HepG2 (cell line): ENCODE data around the gene LRTM2. TPM values are rescaled to one million over a fixed set of nuclear protein-coding genes. Genes with fewer than 3 reads are reported as not detected.

Experiments used
- ATAC-seq: fragments of 200-7000 bp; cut with Tn5 transposase; 3 replicates; pipeline ENCODE4 v1.9.1; 2020; ENCODE audit warnings: mild to moderate bottlenecking, moderate library complexity
- BruUV-seq: library from RNA; stranded (reverse); fragments of 400-500 nt; replicated peaks from 2 replicates; lab custom pipeline; 2021; lab: Mats Ljungman, UMichigan
- CTCF ChIA-PET: fragments of 300-600 bp; formaldehyde crosslinking; extraction: SDS; loops from one replicate; lab custom pipeline; 2021; ENCODE audit warnings: low total read pairs, inconsistent platforms, low intra/inter-chr PET ratio; lab: Yijun Ruan, JAX
- POLR2A ChIA-PET: fragments of 350-600 bp; sonication (Branson Sonifier 250); formaldehyde crosslinking; loops from one replicate; lab custom pipeline; 2020; ENCODE audit warnings: antibody characterized with exemption, inconsistent platforms; lab: Yijun Ruan, JAX
- DNase-seq: peaks from one replicate; pipeline ENCODE4 v3.0.0-alpha.2; 2015; ENCODE audit warnings: low spot score
- FAIRE-seq: peaks from 3 replicates; lab custom pipeline; 2011; peaks lifted over from hg19 to GRCh38; lab: Jason Lieb, UNC
- H2AFZ ChIP-seq: one replicate; pipeline ENCODE4 v1.6.1; 2011; ENCODE audit warnings: low read length, inconsistent platforms
- H3K27ac ChIP-seq: fragments of 300-600 bp; 3 replicates; pipeline ENCODE4 v1.8.0; 2011; ENCODE audit warnings: mixed run types, mild to moderate bottlenecking, mixed read lengths, low read length, inconsistent platforms; ENCODE audit not compliant: insufficient read depth; ENCODE audit errors: extremely low read length
- H3K27me3 ChIP-seq, 2 experiments: fragments of 200-600 bp in 1 of 2; 2 replicates in 1 of 2; 3 replicates in 1 of 2; pipeline versions ENCODE4 v1.6.0 to v1.8.0; 2011; ENCODE audit warnings: low read length in 2 of 2, mild to moderate bottlenecking in 2 of 2, moderate library complexity in 2 of 2, inconsistent platforms in 1 of 2; ENCODE audit not compliant: insufficient read depth in 2 of 2, control insufficient read depth in 1 of 2
- H3K36me3 ChIP-seq, 2 experiments: fragments of 200-600 bp in 1 of 2; replicated peaks in 1 of 2; 2 replicates in 1 of 2; 3 replicates in 1 of 2; pipeline versions ENCODE4 v1.5.1 to v1.8.0; 2011; ENCODE audit warnings: low read length in 2 of 2, inconsistent platforms in 1 of 2; ENCODE audit not compliant: insufficient read depth in 2 of 2, control insufficient read depth in 1 of 2
- H3K4me1 ChIP-seq: 2 replicates; pipeline ENCODE4 v1.5.1; 2012; ENCODE audit warnings: low read length, inconsistent platforms; ENCODE audit not compliant: insufficient read depth
- H3K4me2 ChIP-seq: 2 replicates; pipeline ENCODE4 v1.6.0; 2011; ENCODE audit warnings: low read depth, low read length, inconsistent platforms
- H3K4me3 ChIP-seq, 3 experiments: fragments of 200-600 bp in 1 of 3; sonication (generic), shearing (Covaris generic) in 1 of 3; replicated peaks in 1 of 3; 2 replicates each; pipeline ENCODE4 v1.5.1; 2011 to 2016; ENCODE audit warnings: low read length in 3 of 3, inconsistent platforms in 2 of 3, low read depth in 2 of 3, mild to moderate bottlenecking in 2 of 3, control low read depth in 1 of 3, mixed read lengths in 1 of 3; ENCODE audit not compliant: insufficient read depth in 1 of 3
- H3K79me2 ChIP-seq: one replicate; pipeline ENCODE4 v1.6.1; 2011; ENCODE audit warnings: low read length, inconsistent platforms; ENCODE audit not compliant: insufficient read depth
- H3K9ac ChIP-seq: 2 replicates; pipeline ENCODE4 v1.6.0; 2011; ENCODE audit warnings: mild to moderate bottlenecking, low read depth, low read length, inconsistent platforms; ENCODE audit not compliant: insufficient read depth
- H3K9me3 ChIP-seq: 2 replicates; pipeline ENCODE4 v1.5.1; 2012; ENCODE audit warnings: mild to moderate bottlenecking, low read length
- H4K20me1 ChIP-seq: 2 replicates; pipeline ENCODE4 v1.6.0; 2011; ENCODE audit warnings: inconsistent platforms, mild to moderate bottlenecking, low read length, moderate library complexity; ENCODE audit not compliant: insufficient read depth
- CCDC6 ChIP-seq: sonication (generic); formaldehyde crosslinking; IDR thresholded peaks from 2 replicates; pipeline ENCODE4 v1.8.1; 2022; ENCODE audit warnings: mild to moderate bottlenecking, missing genetic modification reagents, moderate library complexity
- CREM ChIP-seq, 2 experiments: sonication (generic) in 1 of 2; formaldehyde crosslinking in 1 of 2; IDR thresholded peaks; 2 replicates each; pipeline versions ENCODE4 v1.4.0 to v1.6.1; 2016 to 2020; ENCODE audit warnings: antibody characterized with exemption in 1 of 2, mild to moderate bottlenecking in 1 of 2, missing genetic modification reagents in 1 of 2
- FOXC1 ChIP-seq: sonication (generic); formaldehyde crosslinking; IDR thresholded peaks from 2 replicates; pipeline ENCODE4 v1.8.0; 2022; ENCODE audit warnings: mild to moderate bottlenecking, missing genetic modification reagents, borderline replicate concordance
- HNF4A ChIP-seq: sonication (generic); formaldehyde crosslinking; IDR thresholded peaks from 2 replicates; pipeline ENCODE4 v1.4.0; 2020; ENCODE audit warnings: missing genetic modification reagents
- KMT2A ChIP-seq: sonication (generic); formaldehyde crosslinking; IDR thresholded peaks from 2 replicates; pipeline ENCODE4 v1.4.0; 2020; ENCODE audit warnings: missing genetic modification reagents
- PITX1 ChIP-seq: sonication (generic); formaldehyde crosslinking; IDR thresholded peaks from 2 replicates; pipeline ENCODE4 v1.5.1; 2020; ENCODE audit warnings: mild to moderate bottlenecking, missing genetic modification reagents
- SIN3B ChIP-seq: fragments of 150-350 bp; IDR thresholded peaks from 2 replicates; pipeline ENCODE4 v1.6.1; 2014; ENCODE audit warnings: low read length
- TAF1 ChIP-seq: sonication (generic); formaldehyde crosslinking; IDR thresholded peaks from 2 replicates; pipeline ENCODE4 v1.4.0; 2020; ENCODE audit warnings: missing genetic modification reagents
- ZNF567 ChIP-seq: sonication (generic); formaldehyde crosslinking; IDR thresholded peaks from 2 replicates; pipeline ENCODE4 v1.8.1; 2023; ENCODE audit warnings: mild to moderate bottlenecking, missing genetic modification reagents, borderline replicate concordance
- ZSCAN22 ChIP-seq: sonication (generic); formaldehyde crosslinking; IDR thresholded peaks from 2 replicates; pipeline ENCODE4 v1.4.0; 2020; ENCODE audit warnings: mild to moderate bottlenecking, missing genetic modification reagents
- WGBS: methylation state at CpG from one replicate; pipeline ENCODE4 v1.1.6; 2017; ENCODE audit warnings: low lambda C conversion rate; 5-methylcytosine and 5-hydroxymethylcytosine counted together
- in situ Hi-C: cut with HindIII; loops from 2 replicates; pipeline ENCODE4 v1.10.0; 2017; ENCODE audit warnings: low pct_unique_long_range_greater_than_20kb; ENCODE audit not compliant: extremely low pct_ligation_motif_present
- intact Hi-C: fragments of 100-400 bp; cut with micrococcal nuclease; formaldehyde crosslinking; loops from one replicate; pipeline ENCODE4 v1.10.0; 2022; ENCODE audit not compliant: unreplicated experiment
- polyA plus RNA-seq, 8 experiments: library from polyadenylated mRNA; depleted of rRNA in 3 of 8; stranded (reverse) in 7 of 8; unstranded in 1 of 8; fragments of >200 nt; fragmentation: Illumina TruSeq in 4 of 8; extraction: Trizol in 4 of 8; gene quantifications; 2 replicates each; pipeline versions ENCODE4 v1.2.1 to v1.2.3, GENCODE V29; 2011 to 2016; ENCODE audit warnings: low read depth in 4 of 8, missing spikeins in 1 of 8, mixed read lengths in 1 of 8; ENCODE audit not compliant: insufficient read depth in 1 of 8
- total RNA-seq, 5 experiments: library from RNA; depleted of rRNA; stranded (reverse); fragments of >200 nt; fragmentation: Illumina TruSeq; extraction: Trizol; gene quantifications; 2 replicates each; pipeline ENCODE4 v1.2.3, GENCODE V29; 2016; ENCODE audit warnings: low read depth in 1 of 5
- TF ChIP-seq, protein P1 (sequence below): sonication (generic); formaldehyde crosslinking; IDR thresholded peaks from 2 replicates; pipeline ENCODE4 v1.4.0; 2020; ENCODE audit warnings: missing genetic modification reagents, borderline replicate concordance
- TF ChIP-seq, protein P2 (sequence below): sonication (generic); formaldehyde crosslinking; IDR thresholded peaks from 2 replicates; pipeline ENCODE4 v1.8.1; 2023; ENCODE audit warnings: mild to moderate bottlenecking, missing genetic modification reagents, borderline replicate concordance

LRTM2 gene
- total and polyA plus RNA-seq, 2 of the 13 experiments (the other 11 are each of a cell fraction or from before 2014, with no cell fraction given) = 0.09 TPM; not detected in 1

DNA sequence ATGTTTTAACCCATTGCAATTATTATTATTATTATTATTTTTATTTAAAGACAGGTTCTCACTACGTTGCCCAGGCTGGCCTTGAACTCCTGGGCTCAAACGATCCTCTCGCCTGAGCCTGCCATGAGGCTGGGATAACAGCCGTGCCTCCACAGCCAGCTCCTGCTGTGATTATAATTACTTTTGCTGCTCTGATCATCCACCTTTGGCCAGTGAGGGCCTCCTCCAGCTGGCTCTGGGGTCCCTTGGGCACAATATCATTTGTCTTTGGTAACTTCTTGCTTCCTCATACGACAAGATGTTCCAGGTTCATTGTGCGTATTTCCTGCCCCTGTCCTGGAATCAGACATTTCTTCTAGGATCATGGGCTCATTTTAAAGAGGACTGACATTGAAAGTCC is 28.4 kb downstream of the LRTM2 start (continued):
- TF ChIP-seq TAF1 (CRISPR knock-in tag) (no peak), HNF4A (no peak)

DNA sequence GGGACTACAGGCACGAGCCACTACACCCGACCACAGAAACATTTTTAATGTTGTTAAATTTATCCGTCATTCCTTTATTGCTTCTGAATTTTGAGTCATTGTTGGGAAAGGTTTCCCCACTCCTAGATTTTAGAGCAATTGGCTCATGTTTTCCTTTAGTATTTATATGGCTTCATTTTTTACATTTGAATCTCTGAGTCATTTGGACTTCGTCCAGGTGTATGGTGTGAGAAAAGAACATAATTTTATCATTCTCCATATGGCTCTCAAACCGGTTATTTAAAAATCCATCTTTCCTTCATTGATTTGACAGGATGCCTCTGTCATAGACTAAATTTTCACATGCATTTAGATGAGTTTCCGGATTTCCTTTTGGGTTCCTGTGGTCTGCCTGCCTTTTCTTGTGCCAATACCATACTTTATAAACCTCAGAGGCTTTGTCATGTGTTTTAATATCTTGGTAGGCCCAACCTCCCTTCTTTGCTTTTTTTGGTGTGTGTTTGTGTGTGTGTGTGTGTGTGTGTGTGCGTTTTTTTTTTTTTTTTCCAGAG is 30.9 kb downstream of the LRTM2 start:
- intact Hi-C loops (no loop called here), in situ Hi-C loops (no loop called here)
- no peak overlapping the region for H2AFZ ChIP-seq
- H3K4me2 ChIP-seq = no peak overlapping the region
- no peak overlapping the region for H3K9ac ChIP-seq
- H3K27me3 ChIP-seq = peaks cover 4 to 30% of the 10 kb centered on the region in 2 experiments; a peak in 3 of 5 replicates
- H3K36me3 ChIP-seq = no peaks in the 10 kb centered on the region
- H3K4me1 ChIP-seq = peaks cover 10% of the 10 kb centered on the region
- ChIA-PET POLR2A (no interaction called here), CTCF (no interaction called here)
- no peak overlapping the region for H3K4me3 ChIP-seq
- no peaks in the 10 kb centered on the region for H3K79me2 ChIP-seq
- no peak for ATAC-seq
- BruUV-seq = no TSS peak
- H3K9me3 ChIP-seq = no peaks in the 10 kb centered on the region
- 44% methylated on average over 7 of the region's 7 CpGs for WGBS
- TF ChIP-seq CCDC6 (no peak), ZNF567 (no peak), PITX1 (CRISPR knock-in tag) (no peak), CREM (IDR thresholded peaks at IDR 0.05) (no peak), CREM (CRISPR knock-in tag; IDR thresholded peaks at IDR 0.05) (no peak), KMT2A (CRISPR knock-in tag) (no peak), FOXC1 (CRISPR knock-in tag) (no peak), SIN3B (no peak), ZSCAN22 (CRISPR knock-in tag) (no peak)
- TF ChIP-seq, protein P1, sequence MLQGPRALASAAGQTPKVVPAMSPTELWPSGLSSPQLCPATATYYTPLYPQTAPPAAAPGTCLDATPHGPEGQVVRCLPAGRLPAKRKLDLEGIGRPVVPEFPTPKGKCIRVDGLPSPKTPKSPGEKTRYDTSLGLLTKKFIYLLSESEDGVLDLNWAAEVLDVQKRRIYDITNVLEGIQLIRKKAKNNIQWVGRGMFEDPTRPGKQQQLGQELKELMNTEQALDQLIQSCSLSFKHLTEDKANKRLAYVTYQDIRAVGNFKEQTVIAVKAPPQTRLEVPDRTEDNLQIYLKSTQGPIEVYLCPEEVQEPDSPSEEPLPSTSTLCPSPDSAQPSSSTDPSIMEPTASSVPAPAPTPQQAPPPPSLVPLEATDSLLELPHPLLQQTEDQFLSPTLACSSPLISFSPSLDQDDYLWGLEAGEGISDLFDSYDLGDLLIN (CRISPR knock-in tag) = no peak
- TF ChIP-seq, protein P2, sequence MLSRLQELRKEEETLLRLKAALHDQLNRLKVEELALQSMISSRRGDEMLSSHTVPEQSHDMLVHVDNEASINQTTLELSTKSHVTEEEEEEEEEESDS = no peak
- no peaks in the 10 kb centered on the region for H4K20me1 ChIP-seq
- H3K27ac ChIP-seq = no peak overlapping the region
- DNase-seq = no peak
- FAIRE-seq = no peak
